Raji (cell line): ENCODE measurements around the gene HDAC4.

Source experiments
- POLR2A ChIP-seq: IDR thresholded peaks from 2 replicates; pipeline ENCODE4 v1.6.1; 2011; ENCODE audit warnings: low read depth, low read length, control low read depth; ENCODE audit not compliant: insufficient read depth

Gene HDAC4

GRCh38 chr2:239385096-239386000 lies 15.5 kb downstream of the HDAC4 start:
- TF ChIP-seq POLR2A, result no peak

GRCh38 chr2:239383759-239384156 lies 17.1 kb downstream of the HDAC4 start:
- TF ChIP-seq POLR2A, result no peak

- TF ChIP-seq POLR2A, result no peak
Observed at GRCh38 chr2:239383036-239383758, 17.6 kb downstream of the HDAC4 start.

- no peak for TF ChIP-seq POLR2A
Observed at GRCh38 chr2:239382384-239382880, 18.4 kb downstream of the HDAC4 start.

GRCh38 chr2:239381709-239382134 lies 19.1 kb downstream of the HDAC4 start:
- no peak for TF ChIP-seq POLR2A

GRCh38 chr2:239380831-239381708 lies 19.8 kb downstream of the HDAC4 start:
- TF ChIP-seq POLR2A, result no peak

- TF ChIP-seq POLR2A, result no peak
Observed at GRCh38 chr2:239379641-239380170, 21.1 kb downstream of the HDAC4 start.

GRCh38 chr2:239378918-239379640 lies 21.7 kb downstream of the HDAC4 start:
- TF ChIP-seq POLR2A, result no peak

GRCh38 chr2:239378021-239378917 lies 22.6 kb downstream of the HDAC4 start:
- no peak for TF ChIP-seq POLR2A

GRCh38 chr2:239377591-239377990 lies 23.2 kb downstream of the HDAC4 start:
- no peak for TF ChIP-seq POLR2A

GRCh38 chr2:239376942-239377531 lies 23.8 kb downstream of the HDAC4 start:
- TF ChIP-seq POLR2A, result no peak

- TF ChIP-seq POLR2A, result no peak
Observed at GRCh38 chr2:239376351-239376750, 24.5 kb downstream of the HDAC4 start.
